GM12891 (cell line): ENCODE measurements around the gene DNASE1L1. TPM values are rescaled to one million over a fixed set of nuclear protein-coding genes. Genes with fewer than 3 reads are reported as not detected.

ENCODE experiments used
- DNase-seq: peaks from one replicate; pipeline ENCODE4 v3.0.0; 2011; ENCODE audit warnings: low spot score; ENCODE audit not compliant: insufficient read length
- FAIRE-seq: peaks from 2 replicates; lab custom pipeline; 2011; peaks lifted over from hg19 to GRCh38; lab: Jason Lieb, UNC
- PAX5 ChIP-seq: IDR thresholded peaks from 2 replicates; pipeline ENCODE4 v1.6.1; 2011; ENCODE audit warnings: low read length, moderate library complexity, mild to moderate bottlenecking; ENCODE audit not compliant: insufficient read depth, severe bottlenecking
- POLR2A ChIP-seq: IDR thresholded peaks from 2 replicates; pipeline ENCODE4 v1.6.1; 2011; ENCODE audit warnings: low read depth, low read length, control low read depth
- POLR2AphosphoS5 ChIP-seq: IDR thresholded peaks from 2 replicates; pipeline ENCODE4 v1.6.1; 2011; ENCODE audit warnings: low read depth, low read length, control low read depth
- POU2F2 ChIP-seq: IDR thresholded peaks from 2 replicates; pipeline ENCODE4 v1.6.1; 2011; ENCODE audit warnings: low read depth, mild to moderate bottlenecking, control low read depth, low read length, moderate library complexity
- SPI1 ChIP-seq: IDR thresholded peaks from 2 replicates; pipeline ENCODE4 v1.6.1; 2011; ENCODE audit warnings: low read depth, low read length, control low read depth
- TAF1 ChIP-seq: IDR thresholded peaks from 2 replicates; pipeline ENCODE4 v1.6.1; 2011; ENCODE audit warnings: low read depth, low read length, control low read depth
- polyA plus RNA-seq: library from polyadenylated mRNA; unstranded; fragments of >200 nt; gene quantifications from one replicate; pipeline ENCODE4 v1.2.1, GENCODE V29; 2012; ENCODE audit warnings: low read depth, missing spikeins, inconsistent platforms; ENCODE audit not compliant: missing spikeins

DNASE1L1 gene, protein sequence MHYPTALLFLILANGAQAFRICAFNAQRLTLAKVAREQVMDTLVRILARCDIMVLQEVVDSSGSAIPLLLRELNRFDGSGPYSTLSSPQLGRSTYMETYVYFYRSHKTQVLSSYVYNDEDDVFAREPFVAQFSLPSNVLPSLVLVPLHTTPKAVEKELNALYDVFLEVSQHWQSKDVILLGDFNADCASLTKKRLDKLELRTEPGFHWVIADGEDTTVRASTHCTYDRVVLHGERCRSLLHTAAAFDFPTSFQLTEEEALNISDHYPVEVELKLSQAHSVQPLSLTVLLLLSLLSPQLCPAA
- 11.7 TPM for polyA plus RNA-seq

DNA sequence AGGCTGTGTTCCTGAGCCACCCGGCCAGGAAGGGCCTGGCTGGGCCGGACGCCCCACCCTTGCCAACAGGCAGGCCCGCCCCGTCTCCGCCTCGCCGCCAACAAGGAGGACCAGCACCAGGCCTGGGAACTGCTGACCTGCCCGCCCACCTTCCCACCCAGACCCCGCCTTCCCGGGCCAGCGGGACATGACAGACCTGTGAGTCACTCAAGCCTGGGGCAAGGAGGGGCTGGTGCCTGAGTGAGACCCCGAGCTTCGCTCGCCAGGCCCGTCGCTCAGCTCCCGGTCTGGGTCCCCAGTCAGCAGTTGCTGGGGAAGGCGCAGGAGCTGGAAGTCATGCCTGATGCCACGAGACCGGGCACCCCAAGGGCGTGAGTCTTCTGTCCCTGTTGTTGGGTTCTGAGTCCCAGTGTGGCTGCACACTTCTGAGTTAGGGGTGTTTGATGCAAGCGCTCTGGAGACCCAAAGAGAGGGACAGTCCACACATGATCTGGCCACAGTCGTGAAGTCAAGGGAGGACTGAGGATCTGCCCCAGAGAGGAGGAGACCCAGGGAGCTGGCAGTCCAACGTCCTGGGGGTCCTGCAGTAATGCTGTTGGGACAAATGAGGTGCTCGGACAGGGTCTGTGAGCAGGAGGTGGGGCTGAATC lies at the start of gene DNASE1L1:
Gene DNASE1L1 (minus strand): TSS at position 33 of the 650 bp plus-strand sequence. CDS start 3,686 bp downstream, outside the sequence.
- peak; percentile 84 for FAIRE-seq
- DNase-seq, result no peak
- TF ChIP-seq POLR2A (no peak), TAF1 (no peak), PAX5 (no peak), POLR2AphosphoS5 (no peak), SPI1 (no peak), POU2F2 (no peak)

DNA sequence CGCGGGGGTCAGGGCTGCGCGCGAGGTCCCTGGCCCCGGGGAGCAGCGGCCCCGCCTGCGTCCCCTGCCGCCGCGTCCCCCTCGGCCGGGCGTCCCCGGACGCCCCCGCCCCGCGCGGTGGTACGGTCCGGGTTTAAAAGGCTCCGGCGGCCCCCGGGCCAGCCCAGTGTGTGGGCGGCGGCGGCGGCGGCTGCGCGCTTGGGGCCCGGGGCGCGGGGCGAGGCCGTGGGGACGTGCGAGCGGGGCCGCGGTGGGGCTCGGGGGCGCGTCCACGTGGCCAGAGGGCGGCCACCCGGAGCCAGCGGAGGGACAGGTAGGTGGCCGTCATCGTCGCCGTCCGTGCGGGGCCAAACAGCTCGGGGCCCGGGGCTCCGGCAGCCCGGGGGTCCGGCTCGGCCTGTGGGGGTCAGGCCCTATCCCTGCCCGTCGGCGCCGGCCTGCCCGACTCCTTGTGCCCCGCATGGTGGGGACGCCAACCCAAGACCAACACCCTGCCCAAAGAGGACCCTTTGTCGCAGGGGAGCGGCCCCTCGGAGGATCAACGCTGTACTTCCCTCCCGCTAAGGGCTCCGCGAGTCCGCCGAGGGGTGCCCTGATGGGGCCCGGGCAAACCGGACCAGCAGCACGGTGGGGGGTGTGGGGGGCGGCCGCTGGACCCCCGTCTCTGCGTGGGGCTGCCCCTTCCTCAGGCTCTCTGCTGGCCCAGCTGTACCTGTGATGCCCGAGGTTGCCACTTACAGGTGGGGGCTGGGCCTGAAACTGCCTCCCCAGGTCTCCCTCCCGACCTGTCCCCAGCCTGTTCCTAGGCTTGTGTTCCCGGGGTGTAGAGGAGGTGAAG lies 49.3 kb upstream of the DNASE1L1 start, which contains the start of gene PLXNA3:
Gene PLXNA3 (plus strand): TSS at position 166 of the 838 bp plus-strand sequence. CDS start 1,903 bp downstream, outside the sequence.
- TF ChIP-seq POU2F2 (no peak), POLR2AphosphoS5 (no peak), POLR2A (no peak), TAF1 (no peak), PAX5 (no peak), SPI1 (no peak)
- DNase-seq (peak; percentile 71), FAIRE-seq (peak; percentile 26)

GRCh38 chrX:154457491-154458115 lies 48.5 kb upstream of the DNASE1L1 start:
- peak; percentile 78 for DNase-seq
- TF ChIP-seq POU2F2, result no peak
- TF ChIP-seq TAF1, result no peak
- TF ChIP-seq PAX5, result no peak
- TF ChIP-seq POLR2AphosphoS5, result no peak
- no peak for TF ChIP-seq POLR2A
- TF ChIP-seq SPI1, result no peak
- FAIRE-seq, result peak; percentile 99

DNA sequence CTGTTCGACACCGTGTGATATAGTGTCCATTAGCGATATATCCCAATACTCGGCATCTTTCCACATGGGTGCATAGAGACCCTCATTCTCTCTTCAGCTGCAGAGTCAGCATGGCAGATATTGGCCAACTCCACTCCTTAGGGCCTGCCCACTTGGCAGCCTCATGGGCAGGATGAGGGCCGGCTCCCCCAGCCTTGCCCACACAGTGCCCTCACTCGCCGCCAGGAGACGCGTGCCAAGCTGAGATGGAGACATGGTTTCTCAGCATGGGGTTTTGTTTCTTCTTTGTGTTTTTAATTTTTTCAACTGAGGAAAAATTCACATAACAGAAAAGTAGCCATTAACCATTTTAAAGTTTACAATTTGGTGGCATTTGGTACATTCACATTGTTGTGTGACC lies 43.8 kb upstream of the DNASE1L1 start:
- FAIRE-seq (no peak), DNase-seq (no peak)
- no peak for TF ChIP-seq POU2F2
- TF ChIP-seq SPI1, result no peak
- no peak for TF ChIP-seq PAX5
- TF ChIP-seq POLR2A, result no peak
- TF ChIP-seq TAF1, result no peak
- TF ChIP-seq POLR2AphosphoS5, result no peak

DNA sequence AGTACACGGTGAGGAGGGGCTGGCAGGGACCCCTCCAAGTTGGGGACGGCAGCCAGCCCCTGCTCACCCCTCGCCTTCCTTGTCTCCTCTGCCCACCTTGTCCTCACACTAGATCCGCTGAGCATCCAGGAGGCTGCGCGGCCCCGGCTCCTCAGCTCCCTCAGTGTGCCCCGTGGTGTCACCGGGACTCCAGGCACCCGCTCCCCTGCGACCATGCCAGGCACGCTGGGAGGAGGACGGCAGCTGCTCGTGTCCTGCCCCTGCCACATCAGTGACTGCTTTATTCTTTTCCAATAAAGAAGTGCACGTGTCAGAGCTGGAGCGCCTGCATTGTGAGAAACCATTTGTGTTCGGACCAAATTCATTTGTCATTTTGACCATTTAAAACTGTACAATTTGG lies 41.3 kb upstream of the DNASE1L1 start:
- TF ChIP-seq TAF1 (no peak), SPI1 (no peak), POU2F2 (no peak), PAX5 (no peak)
- DNase-seq, result no peak
- FAIRE-seq, result no peak

DNA sequence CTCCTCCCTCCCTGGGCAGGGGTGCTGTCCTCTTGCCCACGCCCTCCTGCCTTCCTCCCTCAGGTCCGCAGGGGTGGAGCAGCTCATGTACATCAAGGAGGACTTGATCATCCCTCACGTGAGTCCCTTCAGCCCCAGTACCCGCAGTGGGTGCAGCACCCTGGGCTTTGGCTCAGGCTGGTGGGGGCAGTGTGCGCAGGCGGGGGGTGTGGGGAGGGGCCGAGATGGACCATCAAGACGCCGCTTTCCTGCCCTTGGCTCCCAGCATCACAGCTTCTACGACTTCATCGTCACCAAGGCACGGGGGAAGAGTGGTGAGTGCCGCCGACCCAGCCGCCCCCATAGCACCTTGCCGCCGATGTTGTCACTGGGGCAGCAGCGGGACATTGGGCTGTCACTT lies 40.6 kb upstream of the DNASE1L1 start:
- TF ChIP-seq SPI1, result no peak
- no peak for TF ChIP-seq POU2F2
- TF ChIP-seq PAX5, result no peak
- TF ChIP-seq TAF1, result no peak
- TF ChIP-seq POLR2A, result no peak
- no peak for TF ChIP-seq POLR2AphosphoS5
- FAIRE-seq, result no peak
- no peak for DNase-seq

DNA sequence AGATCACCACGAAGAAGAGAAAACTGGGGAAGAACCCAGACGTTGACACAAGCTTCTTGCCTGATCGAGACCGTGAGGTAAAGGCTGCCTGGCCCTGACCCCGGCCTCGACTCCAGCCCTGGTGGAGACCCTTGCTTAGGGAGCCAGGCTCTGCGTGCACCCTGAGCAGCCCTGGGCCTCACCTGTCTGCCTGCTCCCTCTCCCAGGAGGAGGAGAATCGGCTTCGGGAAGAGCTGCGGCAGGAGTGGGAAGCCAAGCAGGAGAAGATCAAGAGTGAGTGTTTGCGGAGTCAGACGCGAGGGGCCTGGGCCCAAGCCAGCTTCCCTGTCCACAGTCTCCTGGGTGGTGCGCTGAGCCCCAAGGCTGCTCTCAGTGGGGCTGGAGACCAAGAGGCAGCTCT lies 39.4 kb upstream of the DNASE1L1 start:
- TF ChIP-seq TAF1 (no peak), POLR2A (no peak)
- FAIRE-seq (no peak), DNase-seq (no peak)

DNA sequence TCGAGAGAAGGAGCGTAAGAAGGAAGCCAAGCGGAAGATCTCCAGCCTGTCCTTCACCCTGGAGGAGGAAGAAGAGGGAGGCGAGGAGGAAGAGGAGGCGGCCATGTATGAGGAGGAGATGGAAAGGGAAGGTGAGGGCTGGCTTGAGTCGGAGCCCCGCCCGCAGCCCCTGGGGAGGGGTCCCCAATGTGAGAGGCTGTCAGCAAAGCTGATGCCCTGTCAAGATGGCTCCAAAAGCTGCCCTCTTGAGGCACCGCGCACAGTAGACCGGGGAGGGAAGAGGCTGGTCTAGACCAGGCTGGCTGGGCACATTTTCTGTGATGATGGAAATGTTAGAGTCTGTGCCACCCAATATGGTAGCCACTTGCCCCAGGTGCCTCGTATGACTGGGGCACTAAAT lies 37.4 kb upstream of the DNASE1L1 start:
- DNase-seq, result no peak
- TF ChIP-seq POLR2A, result no peak
- no peak for TF ChIP-seq SPI1
- no peak for FAIRE-seq

- FAIRE-seq, result no peak
- DNase-seq, result no peak
- TF ChIP-seq PAX5, result no peak
- no peak for TF ChIP-seq POU2F2
- no peak for TF ChIP-seq POLR2AphosphoS5
- no peak for TF ChIP-seq POLR2A
- TF ChIP-seq TAF1, result no peak
- no peak for TF ChIP-seq SPI1
Observed at GRCh38 chrX:154445776-154446175, 36.7 kb upstream of the DNASE1L1 start.
